ENCODE data around the gene SCAMP4.

The SCAMP4 gene

GRCh38 chr19:1942934-1943555 is 37.8 kb downstream of the SCAMP4 start:
- peak overlapping the region; percentile 76 for H3K4me3 ChIP-seq (ENCODE audit: low read length)
- H3K9ac ChIP-seq (ENCODE audit: low read length), result peak overlapping the region; percentile 10
- no peak overlapping the region for H3K27ac ChIP-seq (ENCODE audit: low read depth, low read length)
- no peaks in the 10 kb centered on the region for H3K36me3 ChIP-seq (ENCODE audit: control insufficient read depth, insufficient read depth, low read length)
- no peaks in the 10 kb centered on the region for H3K27me3 ChIP-seq (ENCODE audit: control insufficient read depth, insufficient read depth, low read length)
- peaks cover 9% of the 10 kb centered on the region for H3K4me1 ChIP-seq (ENCODE audit: control insufficient read depth, insufficient read depth, low read length)

- Histone ChIP-seq H3K27ac (ENCODE audit: low read depth, low read length) (no peak overlapping the region), H3K9ac (ENCODE audit: low read length) (no peak overlapping the region), H3K27me3 (ENCODE audit: control insufficient read depth, insufficient read depth, low read length) (no peaks in the 10 kb centered on the region), H3K36me3 (ENCODE audit: control insufficient read depth, insufficient read depth, low read length) (no peaks in the 10 kb centered on the region), H3K4me1 (ENCODE audit: control insufficient read depth, insufficient read depth, low read length) (peaks cover 9% of the 10 kb centered on the region), H3K4me3 (ENCODE audit: low read length) (no peak overlapping the region)
Observed at GRCh38 chr19:1943661-1944087, 38.5 kb downstream of the SCAMP4 start.

- Histone ChIP-seq H3K27ac (ENCODE audit: low read depth, low read length) (no peak overlapping the region), H3K36me3 (ENCODE audit: control insufficient read depth, insufficient read depth, low read length) (no peaks in the 10 kb centered on the region), H3K27me3 (ENCODE audit: control insufficient read depth, insufficient read depth, low read length) (no peaks in the 10 kb centered on the region), H3K9ac (ENCODE audit: low read length) (no peak overlapping the region), H3K4me3 (ENCODE audit: low read length) (no peak overlapping the region), H3K4me1 (ENCODE audit: control insufficient read depth, insufficient read depth, low read length) (peaks cover 9% of the 10 kb centered on the region)
Observed at GRCh38 chr19:1944088-1944915, 39.1 kb downstream of the SCAMP4 start.

DNA sequence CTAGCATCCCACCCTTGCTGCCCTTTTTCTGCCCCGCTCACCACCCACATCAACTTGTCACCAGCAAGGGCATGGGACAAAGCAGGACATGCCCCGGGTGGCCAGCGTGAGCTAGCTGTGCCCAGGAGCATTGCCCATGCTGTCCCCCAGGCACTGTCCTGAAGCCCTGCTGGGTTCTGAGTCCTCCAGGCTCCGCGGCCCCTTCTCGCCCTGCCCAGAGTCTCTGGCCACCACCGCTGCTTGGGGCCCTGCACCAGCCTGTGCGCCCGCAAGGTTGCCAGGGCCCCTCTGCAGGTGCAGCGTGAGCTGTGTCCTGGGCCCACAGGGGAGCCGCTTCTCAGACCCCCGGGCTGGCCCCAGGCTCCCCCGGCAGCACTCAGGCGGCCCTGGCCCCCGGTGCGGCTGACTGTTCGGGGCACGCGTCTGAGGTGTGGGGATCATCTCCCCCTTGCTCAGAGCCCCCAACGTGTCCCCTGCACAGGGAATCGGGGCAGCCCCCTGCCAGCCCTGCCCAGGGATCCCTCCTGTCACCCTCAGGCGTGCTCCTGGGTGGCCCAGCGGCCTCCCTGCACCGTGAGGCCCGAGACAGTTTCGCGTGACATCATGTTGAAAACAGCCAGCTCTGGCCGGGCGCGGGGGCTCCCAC is 39.8 kb downstream of the SCAMP4 start:
- Histone ChIP-seq H3K27me3 (ENCODE audit: control insufficient read depth, insufficient read depth, low read length) (no peaks in the 10 kb centered on the region), H3K9ac (ENCODE audit: low read length) (no peak overlapping the region), H3K4me3 (ENCODE audit: low read length) (no peak overlapping the region), H3K27ac (ENCODE audit: low read depth, low read length) (no peak overlapping the region), H3K36me3 (ENCODE audit: control insufficient read depth, insufficient read depth, low read length) (peaks cover 2% of the 10 kb centered on the region), H3K4me1 (ENCODE audit: control insufficient read depth, insufficient read depth, low read length) (peaks cover 6% of the 10 kb centered on the region)

DNA sequence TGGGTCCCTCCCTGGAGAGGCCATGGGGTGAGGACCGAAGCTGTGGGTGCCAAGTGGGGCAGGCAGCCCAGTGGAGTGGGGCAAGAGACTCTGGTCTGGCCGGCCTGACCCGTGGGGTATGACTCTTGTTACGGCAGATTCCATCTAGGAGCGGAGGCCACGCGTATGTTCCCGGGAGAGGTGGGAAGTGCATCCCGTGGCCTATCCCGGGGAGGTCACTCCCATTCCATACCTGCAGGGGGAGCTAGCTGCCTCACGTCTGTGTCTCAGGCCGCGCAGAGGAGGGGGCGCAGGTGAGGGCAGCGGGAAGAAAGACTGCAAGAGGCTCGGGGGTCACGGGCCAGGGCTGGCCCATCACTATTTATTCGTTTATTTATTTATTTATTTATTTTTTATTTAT is 40.7 kb downstream of the SCAMP4 start:
- peaks cover 2% of the 10 kb centered on the region for H3K36me3 ChIP-seq (ENCODE audit: control insufficient read depth, insufficient read depth, low read length)
- H3K27ac ChIP-seq (ENCODE audit: low read depth, low read length), result no peak overlapping the region
- peaks cover 6% of the 10 kb centered on the region for H3K4me1 ChIP-seq (ENCODE audit: control insufficient read depth, insufficient read depth, low read length)
- H3K27me3 ChIP-seq (ENCODE audit: control insufficient read depth, insufficient read depth, low read length), result no peaks in the 10 kb centered on the region
- no peak overlapping the region for H3K9ac ChIP-seq (ENCODE audit: low read length)
- H3K4me3 ChIP-seq (ENCODE audit: low read length), result no peak overlapping the region

DNA sequence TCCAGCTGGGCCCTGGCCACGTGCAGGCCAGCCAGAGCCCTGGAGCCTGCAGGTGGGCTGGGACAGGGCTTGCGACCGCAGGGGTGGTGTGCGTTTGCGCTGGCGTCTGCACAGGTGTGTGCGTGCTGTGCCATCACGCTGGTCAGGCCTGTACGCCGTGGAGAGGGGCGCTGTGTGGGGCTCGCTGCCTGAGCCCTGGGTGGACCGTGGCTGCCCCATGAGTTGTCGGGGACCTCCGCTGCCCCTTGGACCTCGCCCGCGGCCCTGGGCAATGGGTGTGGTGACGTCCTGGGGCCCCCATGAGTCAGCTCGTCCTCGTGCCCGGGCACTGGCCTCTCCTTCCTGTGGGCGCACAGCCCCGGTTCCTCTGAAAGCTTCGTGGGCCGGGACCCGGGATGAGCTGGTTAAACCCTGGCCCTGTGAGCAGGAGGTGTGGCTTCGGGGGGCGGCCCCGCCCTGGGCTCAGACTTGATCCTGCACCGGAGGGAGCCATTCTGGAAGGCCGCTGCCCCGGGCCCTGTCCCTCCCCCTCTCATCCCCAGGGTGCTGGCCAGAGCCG is 42.5 kb downstream of the SCAMP4 start:
- no peaks in the 10 kb centered on the region for H3K27me3 ChIP-seq (ENCODE audit: control insufficient read depth, insufficient read depth, low read length)
- H3K4me3 ChIP-seq (ENCODE audit: low read length), result no peak overlapping the region
- peaks cover 2% of the 10 kb centered on the region for H3K36me3 ChIP-seq (ENCODE audit: control insufficient read depth, insufficient read depth, low read length)
- H3K4me1 ChIP-seq (ENCODE audit: control insufficient read depth, insufficient read depth, low read length), result peaks cover 4% of the 10 kb centered on the region
- no peak overlapping the region for H3K9ac ChIP-seq (ENCODE audit: low read length)
- no peak overlapping the region for H3K27ac ChIP-seq (ENCODE audit: low read depth, low read length)

- Histone ChIP-seq H3K4me1 (ENCODE audit: control insufficient read depth, insufficient read depth, low read length) (no peaks in the 10 kb centered on the region), H3K27me3 (ENCODE audit: control insufficient read depth, insufficient read depth, low read length) (no peaks in the 10 kb centered on the region), H3K4me3 (ENCODE audit: low read length) (no peak overlapping the region), H3K36me3 (ENCODE audit: control insufficient read depth, insufficient read depth, low read length) (peaks cover 4% of the 10 kb centered on the region), H3K9ac (ENCODE audit: low read length) (no peak overlapping the region), H3K27ac (ENCODE audit: low read depth, low read length) (no peak overlapping the region)
Observed at GRCh38 chr19:1949304-1950101, 44.3 kb downstream of the SCAMP4 start.

GRCh38 chr19:1950640-1951039 is 45.4 kb downstream of the SCAMP4 start:
- Histone ChIP-seq H3K27me3 (ENCODE audit: control insufficient read depth, insufficient read depth, low read length) (no peaks in the 10 kb centered on the region), H3K36me3 (ENCODE audit: control insufficient read depth, insufficient read depth, low read length) (peaks cover 4% of the 10 kb centered on the region), H3K27ac (ENCODE audit: low read depth, low read length) (no peak overlapping the region), H3K4me1 (ENCODE audit: control insufficient read depth, insufficient read depth, low read length) (no peaks in the 10 kb centered on the region), H3K9ac (ENCODE audit: low read length) (no peak overlapping the region), H3K4me3 (ENCODE audit: low read length) (no peak overlapping the region)

DNA sequence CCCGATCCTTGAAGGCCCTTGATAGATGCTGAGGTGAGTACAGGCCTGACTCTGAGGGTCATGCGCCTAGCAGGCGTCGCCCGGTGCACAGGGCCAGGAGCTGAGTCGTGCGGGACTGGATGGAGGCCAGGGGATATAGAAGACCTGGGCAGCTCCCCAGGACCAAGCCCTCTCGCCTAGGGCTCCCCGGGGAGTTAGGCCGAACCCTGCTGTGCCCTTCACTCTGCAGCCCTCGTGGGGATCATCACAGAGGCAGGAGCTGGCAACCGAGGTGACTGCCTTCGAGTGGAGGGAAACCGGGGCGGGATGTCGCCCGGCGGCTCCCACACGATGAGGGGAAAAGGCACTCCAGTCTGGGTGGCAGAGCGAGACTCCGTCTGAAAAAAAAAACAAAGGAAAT is 47.4 kb downstream of the SCAMP4 start:
- no peak overlapping the region for H3K4me3 ChIP-seq (ENCODE audit: low read length)
- H3K27ac ChIP-seq (ENCODE audit: low read depth, low read length), result no peak overlapping the region
- H3K27me3 ChIP-seq (ENCODE audit: control insufficient read depth, insufficient read depth, low read length), result no peaks in the 10 kb centered on the region
- no peak overlapping the region for H3K9ac ChIP-seq (ENCODE audit: low read length)
- H3K4me1 ChIP-seq (ENCODE audit: control insufficient read depth, insufficient read depth, low read length), result no peaks in the 10 kb centered on the region
- H3K36me3 ChIP-seq (ENCODE audit: control insufficient read depth, insufficient read depth, low read length), result peaks cover 4% of the 10 kb centered on the region

GRCh38 chr19:1953037-1953436 is 47.8 kb downstream of the SCAMP4 start:
- Histone ChIP-seq H3K36me3 (ENCODE audit: control insufficient read depth, insufficient read depth, low read length) (peaks cover 4% of the 10 kb centered on the region), H3K9ac (ENCODE audit: low read length) (no peak overlapping the region), H3K27me3 (ENCODE audit: control insufficient read depth, insufficient read depth, low read length) (no peaks in the 10 kb centered on the region), H3K27ac (ENCODE audit: low read depth, low read length) (no peak overlapping the region), H3K4me3 (ENCODE audit: low read length) (no peak overlapping the region), H3K4me1 (ENCODE audit: control insufficient read depth, insufficient read depth, low read length) (no peaks in the 10 kb centered on the region)

GRCh38 chr19:1953441-1954094 is 48.4 kb downstream of the SCAMP4 start:
- Histone ChIP-seq H3K4me3 (ENCODE audit: low read length) (no peak overlapping the region), H3K9ac (ENCODE audit: low read length) (no peak overlapping the region)

More at GRCh38 chr19:1953441-1954094, 48.4 kb downstream of the SCAMP4 start:
- Histone ChIP-seq H3K27ac (ENCODE audit: low read depth, low read length) (no peak overlapping the region), H3K4me1 (ENCODE audit: control insufficient read depth, insufficient read depth, low read length) (no peaks in the 10 kb centered on the region), H3K27me3 (ENCODE audit: control insufficient read depth, insufficient read depth, low read length) (no peaks in the 10 kb centered on the region), H3K36me3 (ENCODE audit: control insufficient read depth, insufficient read depth, low read length) (peaks cover 4% of the 10 kb centered on the region)
